GM12874 (cell line): ENCODE data around the gene TSEN2.

Experiments
- TF ChIP-seq, protein P1 (sequence below): IDR thresholded peaks from 2 replicates; pipeline ENCODE4 v1.5.1; 2011; ENCODE audit warnings: low read depth, mild to moderate bottlenecking, control low read depth, low read length, moderate library complexity; ENCODE audit not compliant: insufficient read depth

TSEN2 gene

GRCh38 chr3:12440927-12441714 is 43.2 kb upstream of the TSEN2 start:
- TF ChIP-seq, protein P1, sequence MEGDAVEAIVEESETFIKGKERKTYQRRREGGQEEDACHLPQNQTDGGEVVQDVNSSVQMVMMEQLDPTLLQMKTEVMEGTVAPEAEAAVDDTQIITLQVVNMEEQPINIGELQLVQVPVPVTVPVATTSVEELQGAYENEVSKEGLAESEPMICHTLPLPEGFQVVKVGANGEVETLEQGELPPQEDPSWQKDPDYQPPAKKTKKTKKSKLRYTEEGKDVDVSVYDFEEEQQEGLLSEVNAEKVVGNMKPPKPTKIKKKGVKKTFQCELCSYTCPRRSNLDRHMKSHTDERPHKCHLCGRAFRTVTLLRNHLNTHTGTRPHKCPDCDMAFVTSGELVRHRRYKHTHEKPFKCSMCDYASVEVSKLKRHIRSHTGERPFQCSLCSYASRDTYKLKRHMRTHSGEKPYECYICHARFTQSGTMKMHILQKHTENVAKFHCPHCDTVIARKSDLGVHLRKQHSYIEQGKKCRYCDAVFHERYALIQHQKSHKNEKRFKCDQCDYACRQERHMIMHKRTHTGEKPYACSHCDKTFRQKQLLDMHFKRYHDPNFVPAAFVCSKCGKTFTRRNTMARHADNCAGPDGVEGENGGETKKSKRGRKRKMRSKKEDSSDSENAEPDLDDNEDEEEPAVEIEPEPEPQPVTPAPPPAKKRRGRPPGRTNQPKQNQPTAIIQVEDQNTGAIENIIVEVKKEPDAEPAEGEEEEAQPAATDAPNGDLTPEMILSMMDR, result no peak

- TF ChIP-seq, protein P1, result no peak
Observed at GRCh38 chr3:12442654-12443501, 41.4 kb upstream of the TSEN2 start.

- TF ChIP-seq, protein P1, result no peak
Observed at GRCh38 chr3:12443781-12444522, 40.3 kb upstream of the TSEN2 start.

DNA sequence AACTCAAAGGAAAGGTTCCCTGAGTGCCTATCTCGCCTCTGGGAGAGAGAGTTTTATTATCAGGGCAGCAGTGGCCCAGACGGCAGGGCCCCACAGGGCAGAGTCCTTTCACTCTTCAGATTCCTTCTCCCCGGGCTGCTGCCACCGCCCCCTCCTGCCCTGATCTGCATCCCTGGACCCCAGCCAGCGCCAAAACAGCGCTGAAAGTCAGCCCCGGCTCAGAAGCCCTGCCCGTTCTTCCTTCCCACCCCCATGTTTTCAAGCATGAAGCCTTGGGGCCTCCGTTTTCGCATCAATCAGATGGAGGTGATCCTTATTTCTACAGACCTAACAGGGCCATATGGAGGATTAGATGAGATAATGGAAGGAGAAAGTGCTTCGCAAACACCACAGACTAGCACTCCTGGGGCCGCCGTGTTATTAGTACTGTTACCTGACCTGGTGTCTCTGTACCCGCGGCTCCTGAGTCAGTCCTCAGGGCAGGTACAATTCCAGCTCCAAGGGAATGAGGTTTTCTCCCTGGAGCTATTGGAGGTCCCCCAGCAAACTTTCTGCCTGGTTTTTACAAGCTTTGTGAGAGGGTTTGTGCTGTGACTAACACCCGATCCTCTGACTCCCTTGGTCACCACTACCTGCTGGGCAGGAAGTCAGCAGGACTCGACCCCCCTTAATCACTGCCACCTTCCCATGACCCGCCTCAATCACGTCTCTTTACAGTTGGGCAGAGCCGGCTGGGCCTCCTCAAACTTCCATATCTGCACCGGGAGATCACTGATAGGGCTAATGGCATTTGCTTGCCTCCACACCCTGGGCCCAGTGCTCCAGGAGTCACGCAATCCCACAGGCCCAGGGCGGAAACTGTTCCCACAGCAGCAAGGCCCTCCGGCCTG is 39.5 kb upstream of the TSEN2 start:
- TF ChIP-seq, protein P1, result no peak

DNA sequence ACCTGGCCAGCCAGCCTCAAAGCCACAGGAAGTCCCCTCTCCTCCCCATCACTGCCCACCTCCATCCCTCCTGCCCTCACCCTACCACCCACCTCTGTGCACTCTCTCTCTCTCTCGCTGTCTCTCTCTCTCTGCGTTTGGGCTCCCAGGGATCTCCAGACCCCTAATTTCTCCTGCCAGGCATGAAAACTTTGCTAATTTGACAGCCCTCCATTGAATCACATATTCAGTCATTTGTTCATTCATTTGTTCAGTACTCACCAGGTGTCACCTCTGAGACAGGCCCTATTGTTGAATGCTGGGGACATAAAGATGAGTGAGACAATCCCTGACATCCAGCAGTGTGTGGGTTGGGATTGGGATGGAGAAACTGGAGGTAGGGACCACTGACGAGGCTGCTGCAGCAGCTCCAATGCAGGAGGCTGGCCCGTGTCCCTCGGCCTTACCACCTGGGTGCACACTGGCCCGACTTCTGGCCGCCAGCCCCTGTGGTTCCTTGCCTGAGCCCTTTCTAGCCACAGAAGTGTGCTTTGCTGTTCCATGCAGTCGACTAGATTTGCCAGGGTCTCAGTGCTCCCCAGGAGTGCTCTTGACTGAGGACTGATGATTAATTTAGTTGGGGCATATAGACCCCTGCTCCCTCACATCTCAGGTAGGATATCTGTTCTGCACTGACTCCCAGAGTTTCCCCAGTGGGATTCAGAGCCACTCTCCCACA is 38.6 kb upstream of the TSEN2 start:
- TF ChIP-seq, protein P1, result no peak

DNA sequence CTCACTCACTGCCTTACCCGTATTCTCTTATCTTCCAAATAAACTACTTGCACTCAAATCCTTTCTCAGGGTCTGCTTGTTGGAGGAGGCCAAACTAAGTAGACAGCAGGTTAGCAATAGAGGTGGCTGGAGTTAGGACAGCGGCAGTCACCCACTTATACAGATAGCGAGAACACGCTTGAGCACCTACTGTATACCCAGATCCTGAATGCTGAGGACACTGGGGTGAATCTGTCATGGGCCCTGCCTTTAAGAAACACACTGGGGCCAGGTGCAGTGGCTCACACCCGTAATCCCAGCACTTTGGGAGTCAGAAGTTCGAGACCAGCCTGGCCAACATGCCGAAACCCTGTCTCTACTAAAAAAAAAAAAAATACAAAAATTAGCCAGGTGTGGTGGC is 38.0 kb upstream of the TSEN2 start:
- TF ChIP-seq, protein P1, result no peak
